ENCODE measurements around the gene RALGAPA2. TPM values are rescaled to one million over a fixed set of nuclear protein-coding genes. Genes with fewer than 3 reads are reported as not detected.

The RALGAPA2 gene
- total and polyA plus RNA-seq, 2 of the 13 experiments (the other 11 are each of a cell fraction or from before 2014, with no cell fraction given): 13.8 to 17.7 TPM

GRCh38 chr20:20759132-20759531, 46.7 kb upstream of the RALGAPA2 start (continued):
- no peak for TF ChIP-seq MATR3 (CRISPR knock-in tag; IDR thresholded peaks at IDR 0.05)
- peak; percentile 43; the same call in 1 of the 2 replicates for TF ChIP-seq CREM (IDR thresholded peaks at IDR 0.05)
- no peak for TF ChIP-seq CREM (CRISPR knock-in tag; IDR thresholded peaks at IDR 0.05)
- peak; percentile 45; the same call in 1 of the 2 replicates for TF ChIP-seq FOXA3 (CRISPR knock-in tag; IDR thresholded peaks at IDR 0.05)
- TF ChIP-seq ZNF441 (CRISPR knock-in tag; IDR thresholded peaks at IDR 0.05; ENCODE audit: borderline replicate concordance): no peak
- peak; percentile 57; the same call in 1 of the 2 replicates for TF ChIP-seq ZNF670 (CRISPR knock-in tag; IDR thresholded peaks at IDR 0.05; ENCODE audit: borderline replicate concordance)
- no peak for TF ChIP-seq EEA1 (CRISPR knock-in tag; IDR thresholded peaks at IDR 0.05; ENCODE audit: borderline replicate concordance)
- TF ChIP-seq ZC3H4 (CRISPR knock-in tag; IDR thresholded peaks at IDR 0.05; ENCODE audit: borderline replicate concordance): no peak
- TF ChIP-seq HNF1A (IDR thresholded peaks at IDR 0.05; ENCODE audit: low read depth): no peak
- no peak for TF ChIP-seq HNF1A (CRISPR knock-in tag; IDR thresholded peaks at IDR 0.05; ENCODE audit: borderline replicate concordance)
- TF ChIP-seq ZNF350 (CRISPR knock-in tag; IDR thresholded peaks at IDR 0.05; ENCODE audit: borderline replicate concordance, low read depth): no peak
- 0 out of 2 replicates have a peak, but pooled peaks have one; percentile 47 for TF ChIP-seq ZNF292 (CRISPR knock-in tag; IDR thresholded peaks at IDR 0.05; ENCODE audit: borderline replicate concordance, low read depth)
- TF ChIP-seq SOX13 (IDR thresholded peaks at IDR 0.05): no peak
- peak in 1 of 2 experiments; percentile 54; a peak in 2 of 4 replicates for TF ChIP-seq SOX13 (CRISPR knock-in tag; conservative IDR thresholded peaks at IDR 0.05 in 1 of 2, IDR thresholded peaks at IDR 0.05 in 1 of 2)
- no peak for TF ChIP-seq TCF7L2 (IDR thresholded peaks at IDR 0.05; ENCODE audit: low read depth, low read length)
- peak; percentile 65; the same call in 1 of the 2 replicates for TF ChIP-seq ZNF362 (CRISPR knock-in tag; IDR thresholded peaks at IDR 0.05; ENCODE audit: borderline replicate concordance)
- peak; percentile 40; the same call in 1 of the 2 replicates for TF ChIP-seq IKZF5 (CRISPR knock-in tag; IDR thresholded peaks at IDR 0.05)
- peak; percentile 25; the same call in 1 of the 2 replicates for TF ChIP-seq ZNF687 (CRISPR knock-in tag; IDR thresholded peaks at IDR 0.05)
- no peak for TF ChIP-seq GABPA (IDR thresholded peaks at IDR 0.05; ENCODE audit: low read depth, low read length)
- TF ChIP-seq GABPA (CRISPR knock-in tag; IDR thresholded peaks at IDR 0.05; ENCODE audit: low read depth): 0 out of 2 replicates have a peak, but pooled peaks have one; percentile 32
- TF ChIP-seq GATAD2A (CRISPR knock-in tag; IDR thresholded peaks at IDR 0.05): 0 out of 2 replicates have a peak, but pooled peaks have one; percentile 11

Data from HepG2 (cell line).